IPS-11a (cell line): ENCODE data around the gene GRB7.
"Not testable (repeated sequence)": the region's sequence is repeated elsewhere in the genome, so short reads cannot be mapped to it uniquely, and the experiment has no call there.

ENCODE experiments used
- H3K4me3 ChIP-seq: one replicate; pipeline ENCODE4 v1.5.1; 2013; ENCODE audit warnings: low read depth, low read length, control low read depth

Gene GRB7

DNA sequence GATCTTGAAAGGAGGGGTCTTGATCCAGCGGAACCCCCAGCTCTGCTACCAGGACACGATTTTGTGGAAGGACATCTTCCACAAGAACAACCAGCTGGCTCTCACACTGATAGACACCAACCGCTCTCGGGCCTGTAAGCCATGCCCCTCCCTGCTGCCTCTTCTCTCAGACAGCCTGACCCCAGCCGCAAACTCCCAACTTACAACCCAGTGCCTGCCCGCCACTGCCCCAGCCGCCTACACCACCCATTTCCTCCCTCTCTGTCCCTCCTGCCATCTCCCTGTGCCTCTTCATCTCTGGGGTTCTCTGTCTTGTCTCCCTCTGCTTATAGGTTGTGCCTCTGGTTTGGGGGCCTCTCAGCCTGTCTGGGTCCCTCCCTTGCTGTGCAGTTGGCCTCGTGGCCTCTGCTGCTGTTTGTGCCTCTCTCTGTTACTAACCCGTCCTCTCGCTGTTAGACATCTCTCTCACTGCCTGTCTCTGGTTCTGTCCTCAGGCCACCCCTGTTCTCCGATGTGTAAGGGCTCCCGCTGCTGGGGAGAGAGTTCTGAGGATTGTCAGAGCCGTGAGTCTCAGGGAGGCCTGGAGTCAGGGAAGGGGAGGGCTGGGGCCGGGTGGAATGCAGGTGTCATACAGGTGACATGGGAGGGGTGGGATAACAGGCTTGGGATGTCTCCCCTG is 28.3 kb upstream of the GRB7 start:
- no peak overlapping the region for H3K4me3 ChIP-seq

DNA sequence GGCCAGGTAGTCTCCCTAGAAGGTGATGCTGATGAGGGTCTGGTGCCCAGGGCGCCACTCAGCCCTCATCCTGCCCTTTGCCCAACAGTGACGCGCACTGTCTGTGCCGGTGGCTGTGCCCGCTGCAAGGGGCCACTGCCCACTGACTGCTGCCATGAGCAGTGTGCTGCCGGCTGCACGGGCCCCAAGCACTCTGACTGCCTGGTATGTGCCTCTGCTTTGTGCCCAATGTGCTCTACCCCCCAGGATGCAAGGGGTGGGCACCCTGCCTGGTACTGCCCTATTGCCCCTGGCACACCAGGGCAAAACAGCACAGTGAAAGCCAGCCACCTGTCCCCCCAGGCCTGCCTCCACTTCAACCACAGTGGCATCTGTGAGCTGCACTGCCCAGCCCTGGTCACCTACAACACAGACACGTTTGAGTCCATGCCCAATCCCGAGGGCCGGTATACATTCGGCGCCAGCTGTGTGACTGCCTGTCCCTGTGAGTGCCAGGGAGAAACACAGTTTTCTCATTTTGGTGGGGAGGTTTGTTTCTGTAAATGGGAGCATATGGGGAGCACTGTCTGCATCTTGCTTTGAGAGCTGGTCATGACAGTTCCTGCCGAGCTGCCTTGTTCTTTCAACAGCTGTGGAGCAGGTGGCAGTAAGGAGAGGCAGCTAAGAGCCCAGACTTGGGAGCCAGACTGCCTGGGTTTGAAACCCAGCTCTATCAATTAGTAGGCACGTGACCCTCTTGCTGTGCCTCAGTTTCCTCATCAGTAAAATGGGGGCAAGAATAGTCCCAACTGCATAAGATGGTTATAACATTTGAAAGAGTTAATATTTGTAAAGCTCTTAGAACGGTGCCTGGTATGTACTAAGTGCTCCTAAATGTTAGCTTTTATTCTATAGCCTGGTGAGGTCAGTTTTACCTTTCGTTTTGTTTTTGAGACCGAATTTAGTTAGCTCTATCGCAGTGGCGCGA is 27.5 kb upstream of the GRB7 start:
- no peak overlapping the region for H3K4me3 ChIP-seq

DNA sequence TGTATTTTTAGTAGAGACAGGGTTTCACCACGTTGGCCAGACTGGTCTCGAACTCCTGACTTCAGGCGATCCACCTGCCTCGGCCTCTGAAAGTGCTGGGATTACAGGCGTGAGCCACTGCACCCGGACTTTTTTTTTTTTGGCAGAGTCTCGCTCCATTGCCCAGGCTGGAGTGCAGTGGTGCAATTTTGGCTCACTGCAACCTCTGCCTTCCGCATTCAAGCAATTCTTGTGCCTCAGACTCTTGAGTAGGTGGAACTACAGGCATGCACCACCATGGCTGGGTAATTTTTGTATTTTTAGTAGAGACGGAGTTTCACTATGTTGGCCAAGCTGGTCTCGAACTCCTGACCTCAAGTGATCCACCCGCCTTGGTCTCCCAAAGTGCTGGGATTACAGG is 26.7 kb upstream of the GRB7 start:
- H3K4me3 ChIP-seq: not testable (repeated sequence)

DNA sequence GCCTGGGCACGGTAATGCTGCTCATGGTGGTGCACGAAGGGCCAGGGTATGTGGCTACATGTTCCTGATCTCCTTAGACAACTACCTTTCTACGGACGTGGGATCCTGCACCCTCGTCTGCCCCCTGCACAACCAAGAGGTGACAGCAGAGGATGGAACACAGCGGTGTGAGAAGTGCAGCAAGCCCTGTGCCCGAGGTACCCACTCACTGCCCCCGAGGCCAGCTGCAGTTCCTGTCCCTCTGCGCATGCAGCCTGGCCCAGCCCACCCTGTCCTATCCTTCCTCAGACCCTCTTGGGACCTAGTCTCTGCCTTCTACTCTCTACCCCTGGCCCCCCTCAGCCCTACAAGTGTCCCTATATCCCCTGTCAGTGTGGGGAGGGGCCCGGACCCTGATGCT is 25.9 kb upstream of the GRB7 start:
- H3K4me3 ChIP-seq: no peak overlapping the region

DNA sequence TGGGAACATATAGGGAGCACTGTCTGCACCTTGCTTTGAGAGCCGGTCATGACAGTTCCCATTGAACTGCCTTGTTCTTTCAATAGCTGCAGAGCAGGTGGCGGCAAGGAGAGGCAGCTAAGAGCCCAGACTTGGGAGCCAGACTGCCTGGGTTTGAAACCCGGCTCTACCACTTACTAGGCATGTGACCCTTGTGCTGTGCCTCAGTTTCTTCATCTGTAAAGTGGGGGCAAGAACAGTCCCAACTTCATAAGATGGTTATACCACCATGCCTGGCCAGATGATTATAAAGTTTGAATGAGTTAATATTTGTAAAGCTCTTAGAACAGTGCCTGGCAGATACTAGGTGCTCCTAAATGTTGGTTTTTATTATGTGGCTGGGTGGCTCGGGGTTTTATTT is 23.5 kb upstream of the GRB7 start:
- H3K4me3 ChIP-seq: no peak overlapping the region

DNA sequence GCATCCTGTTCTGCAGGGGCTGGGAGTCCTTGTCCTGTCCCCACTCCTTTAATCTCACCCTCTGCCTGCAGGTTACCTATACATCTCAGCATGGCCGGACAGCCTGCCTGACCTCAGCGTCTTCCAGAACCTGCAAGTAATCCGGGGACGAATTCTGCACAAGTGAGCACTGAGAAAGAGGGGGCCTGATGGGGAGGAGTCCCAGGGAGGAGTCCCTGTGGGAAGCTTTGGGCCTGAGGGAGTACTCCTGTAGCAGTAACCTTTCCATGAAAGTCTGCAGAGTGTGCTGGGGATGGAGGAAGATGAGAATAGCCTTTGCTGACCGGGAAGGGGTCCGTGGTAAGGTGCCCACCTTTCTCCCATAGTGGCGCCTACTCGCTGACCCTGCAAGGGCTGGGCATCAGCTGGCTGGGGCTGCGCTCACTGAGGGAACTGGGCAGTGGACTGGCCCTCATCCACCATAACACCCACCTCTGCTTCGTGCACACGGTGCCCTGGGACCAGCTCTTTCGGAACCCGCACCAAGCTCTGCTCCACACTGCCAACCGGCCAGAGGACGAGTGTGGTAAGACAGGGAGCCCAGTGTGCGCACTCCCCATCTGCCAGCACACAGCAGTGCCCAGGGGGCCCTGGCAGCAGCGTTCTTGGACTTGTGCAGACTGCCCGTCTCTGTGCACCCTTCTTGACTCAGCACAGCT is 22.2 kb upstream of the GRB7 start:
- H3K4me3 ChIP-seq: no peak overlapping the region

DNA sequence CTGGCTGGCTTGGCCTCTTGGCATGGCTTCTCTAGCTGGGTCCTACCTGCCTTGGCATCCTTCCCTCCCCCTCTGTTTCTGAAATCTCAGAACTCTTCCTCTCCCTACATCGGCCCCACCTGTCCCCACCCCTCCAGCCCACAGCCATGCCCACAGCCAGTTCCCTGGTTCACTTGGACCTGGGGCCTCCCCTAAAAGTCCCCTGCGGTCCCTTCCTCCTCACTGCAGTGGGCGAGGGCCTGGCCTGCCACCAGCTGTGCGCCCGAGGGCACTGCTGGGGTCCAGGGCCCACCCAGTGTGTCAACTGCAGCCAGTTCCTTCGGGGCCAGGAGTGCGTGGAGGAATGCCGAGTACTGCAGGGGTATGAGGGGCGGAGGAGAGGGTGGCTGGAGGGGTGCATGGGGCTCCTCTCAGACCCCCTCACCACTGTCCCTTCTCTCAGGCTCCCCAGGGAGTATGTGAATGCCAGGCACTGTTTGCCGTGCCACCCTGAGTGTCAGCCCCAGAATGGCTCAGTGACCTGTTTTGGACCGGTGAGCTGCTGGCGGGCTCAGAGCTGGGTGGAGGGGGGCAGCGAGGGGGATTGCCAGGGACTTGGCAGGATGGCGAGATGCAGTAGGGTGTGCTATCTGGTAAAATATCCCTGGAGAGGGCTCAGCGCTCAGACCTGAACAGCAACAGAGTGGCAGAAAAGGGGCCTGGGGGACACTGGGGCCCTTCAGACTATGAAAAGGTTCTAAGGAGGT is 21.5 kb upstream of the GRB7 start:
- H3K4me3 ChIP-seq: no peak overlapping the region

DNA sequence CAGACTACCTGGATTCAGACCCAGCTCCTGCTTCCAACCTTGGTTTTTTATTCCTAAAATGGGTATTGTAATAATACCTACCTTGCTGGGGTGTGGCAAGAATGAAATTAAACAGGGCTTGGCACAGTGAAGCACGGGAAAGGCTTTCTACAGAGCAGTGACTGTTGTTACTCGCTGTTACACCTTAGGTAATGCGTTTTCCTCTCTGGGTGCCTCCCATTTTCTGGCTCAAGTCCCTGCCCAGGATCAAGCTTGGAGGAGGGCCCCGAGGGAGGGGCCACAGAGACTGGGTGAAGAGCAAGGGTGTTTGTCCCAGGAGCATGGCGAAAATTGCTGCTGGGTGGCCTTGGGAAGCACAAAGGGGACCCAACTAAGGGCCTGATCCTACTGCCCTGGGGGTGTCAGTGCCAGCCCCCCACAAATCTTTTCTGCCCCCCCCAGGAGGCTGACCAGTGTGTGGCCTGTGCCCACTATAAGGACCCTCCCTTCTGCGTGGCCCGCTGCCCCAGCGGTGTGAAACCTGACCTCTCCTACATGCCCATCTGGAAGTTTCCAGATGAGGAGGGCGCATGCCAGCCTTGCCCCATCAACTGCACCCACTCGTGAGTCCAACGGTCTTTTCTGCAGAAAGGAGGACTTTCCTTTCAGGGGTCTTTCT is 20.7 kb upstream of the GRB7 start:
- H3K4me3 ChIP-seq: no peak overlapping the region

DNA sequence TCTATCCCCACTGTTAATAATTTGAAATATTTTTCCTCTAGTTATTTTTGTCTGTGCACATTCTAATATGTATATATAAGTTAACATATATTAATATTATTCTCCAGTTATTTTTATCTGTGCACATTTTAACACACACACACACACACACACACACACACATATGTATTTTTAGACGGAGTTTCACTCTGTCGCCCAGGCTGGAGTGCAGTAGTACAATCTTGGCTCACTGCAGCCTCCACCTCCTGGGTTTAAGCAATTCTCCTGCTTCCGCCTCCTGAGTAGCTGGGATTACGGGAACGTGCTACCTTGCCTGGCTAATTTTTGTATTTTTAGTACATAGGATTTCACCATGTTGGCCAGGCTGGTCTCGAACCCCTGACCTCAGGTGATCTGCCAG is 20.1 kb upstream of the GRB7 start:
- H3K4me3 ChIP-seq: no peak overlapping the region

DNA sequence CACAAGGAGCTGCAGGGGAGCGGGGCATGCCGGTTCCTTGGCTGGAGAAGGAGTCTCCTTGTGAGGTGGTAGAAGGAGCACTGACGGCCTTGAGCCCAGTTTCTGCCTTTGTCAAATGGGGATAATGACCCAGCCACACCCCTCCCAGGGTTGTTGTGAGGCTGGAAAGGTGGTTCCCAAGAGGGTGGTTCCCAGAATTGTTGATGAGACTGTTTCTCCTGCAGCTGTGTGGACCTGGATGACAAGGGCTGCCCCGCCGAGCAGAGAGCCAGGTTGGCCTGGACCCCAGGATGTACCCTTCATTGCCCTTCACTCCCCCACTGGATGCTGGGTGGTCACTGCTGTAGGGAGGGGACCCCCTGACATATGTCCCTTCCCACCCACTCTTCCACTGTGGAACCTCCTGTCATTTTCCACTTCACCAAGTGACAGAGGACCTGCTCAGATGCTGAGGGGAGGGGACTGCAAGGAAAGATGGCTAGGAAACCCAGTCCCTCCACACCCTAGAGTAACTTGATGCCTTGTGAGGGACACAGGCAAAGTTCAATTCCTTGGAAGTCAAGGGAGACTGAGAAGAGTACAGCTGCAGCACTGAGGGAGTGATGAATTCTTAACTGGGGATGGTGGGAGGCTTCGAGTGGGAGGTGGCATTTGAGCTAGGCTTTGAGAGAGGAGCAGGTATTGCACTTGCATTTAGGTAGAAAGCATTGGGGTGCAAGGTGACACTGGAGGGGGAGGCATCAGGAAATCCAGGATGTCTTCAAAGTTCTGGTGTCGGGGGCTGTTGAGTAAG is 18.0 kb upstream of the GRB7 start:
- H3K4me3 ChIP-seq: no peak overlapping the region

DNA sequence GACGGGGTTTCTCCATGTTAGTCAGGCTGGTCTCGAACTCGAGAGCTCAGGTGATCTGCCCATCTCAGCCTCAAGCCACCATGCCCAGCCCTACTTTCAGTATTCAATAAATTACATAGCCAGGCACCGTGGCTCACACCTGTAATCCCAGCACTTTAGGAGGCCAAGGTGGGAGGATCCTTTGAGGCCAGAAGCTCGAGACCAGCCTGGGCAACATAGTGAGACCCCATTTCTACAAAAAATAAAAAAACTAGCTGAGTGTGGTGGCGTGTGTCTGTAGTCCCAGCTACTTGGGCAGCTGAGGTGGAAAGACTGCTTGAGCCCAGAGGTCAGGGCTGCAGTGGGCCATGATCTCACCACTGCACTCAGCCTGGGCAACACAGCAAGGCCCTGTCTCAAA is 15.6 kb upstream of the GRB7 start:
- no peak overlapping the region for H3K4me3 ChIP-seq

DNA sequence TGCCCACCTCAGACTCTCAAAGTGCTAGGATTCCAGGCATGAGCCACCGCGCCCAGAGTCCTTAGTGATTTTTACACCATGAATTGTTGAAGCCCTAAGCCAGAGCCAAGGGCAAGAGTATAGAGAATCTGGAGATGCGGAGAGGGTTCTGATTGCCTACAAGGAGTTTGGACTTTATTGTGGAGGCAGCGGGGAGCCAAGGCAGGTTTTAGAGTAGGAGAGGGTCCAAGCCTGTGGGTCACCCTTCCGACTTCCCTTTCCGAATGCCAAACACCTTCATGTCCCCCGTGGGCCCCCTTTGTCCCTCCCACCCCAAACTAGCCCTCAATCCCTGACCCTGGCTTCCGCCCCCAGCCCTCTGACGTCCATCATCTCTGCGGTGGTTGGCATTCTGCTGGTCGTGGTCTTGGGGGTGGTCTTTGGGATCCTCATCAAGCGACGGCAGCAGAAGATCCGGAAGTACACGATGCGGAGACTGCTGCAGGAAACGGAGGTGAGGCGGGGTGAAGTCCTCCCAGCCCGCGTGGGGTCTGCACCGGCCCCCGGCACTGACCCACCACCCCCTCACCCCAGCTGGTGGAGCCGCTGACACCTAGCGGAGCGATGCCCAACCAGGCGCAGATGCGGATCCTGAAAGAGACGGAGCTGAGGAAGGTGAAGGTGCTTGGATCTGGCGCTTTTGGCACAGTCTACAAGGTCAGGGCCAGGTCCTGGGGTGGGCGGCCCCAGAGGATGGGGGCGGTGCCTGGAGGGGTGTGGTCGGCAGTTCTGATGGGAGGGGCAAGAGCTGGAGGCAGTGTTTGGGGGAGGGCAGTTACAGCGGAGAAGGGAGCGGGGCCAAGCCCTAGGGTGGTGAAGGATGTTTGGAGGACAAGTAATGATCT is 14.5 kb upstream of the GRB7 start:
- H3K4me3 ChIP-seq: no peak overlapping the region

DNA sequence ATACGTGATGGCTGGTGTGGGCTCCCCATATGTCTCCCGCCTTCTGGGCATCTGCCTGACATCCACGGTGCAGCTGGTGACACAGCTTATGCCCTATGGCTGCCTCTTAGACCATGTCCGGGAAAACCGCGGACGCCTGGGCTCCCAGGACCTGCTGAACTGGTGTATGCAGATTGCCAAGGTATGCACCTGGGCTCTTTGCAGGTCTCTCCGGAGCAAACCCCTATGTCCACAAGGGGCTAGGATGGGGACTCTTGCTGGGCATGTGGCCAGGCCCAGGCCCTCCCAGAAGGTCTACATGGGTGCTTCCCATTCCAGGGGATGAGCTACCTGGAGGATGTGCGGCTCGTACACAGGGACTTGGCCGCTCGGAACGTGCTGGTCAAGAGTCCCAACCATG is 13.0 kb upstream of the GRB7 start:
- no peak overlapping the region for H3K4me3 ChIP-seq

DNA sequence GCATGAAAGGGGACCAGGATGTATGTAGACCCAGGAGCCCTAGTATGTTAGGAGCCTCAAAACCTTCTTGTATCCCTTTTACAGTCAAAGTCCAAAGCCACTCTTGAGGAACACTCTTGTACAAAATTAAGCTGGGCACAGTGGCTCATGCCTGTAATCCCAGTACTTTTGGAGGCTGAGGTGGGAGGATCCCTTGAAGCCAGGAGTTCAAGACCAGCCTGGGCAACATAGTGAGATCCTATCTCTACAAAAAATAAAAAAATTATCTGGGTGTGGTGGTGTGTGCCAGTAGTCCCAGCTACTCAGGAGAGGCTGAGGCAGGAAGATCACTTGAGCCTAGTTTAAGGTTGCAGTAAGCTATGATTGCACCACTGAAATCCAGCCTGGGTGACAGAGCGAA is 11.8 kb upstream of the GRB7 start:
- not testable (repeated sequence) for H3K4me3 ChIP-seq

DNA sequence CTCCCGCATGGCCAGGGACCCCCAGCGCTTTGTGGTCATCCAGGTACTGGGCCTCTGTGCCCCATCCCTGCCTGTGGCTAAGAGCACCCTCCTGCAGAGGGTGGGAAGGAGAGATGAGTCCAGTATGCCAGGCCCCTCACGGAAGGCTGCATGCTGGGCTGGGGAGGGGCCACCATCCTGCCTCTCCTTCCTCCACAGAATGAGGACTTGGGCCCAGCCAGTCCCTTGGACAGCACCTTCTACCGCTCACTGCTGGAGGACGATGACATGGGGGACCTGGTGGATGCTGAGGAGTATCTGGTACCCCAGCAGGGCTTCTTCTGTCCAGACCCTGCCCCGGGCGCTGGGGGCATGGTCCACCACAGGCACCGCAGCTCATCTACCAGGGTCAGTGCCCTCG is 11.1 kb upstream of the GRB7 start:
- no peak overlapping the region for H3K4me3 ChIP-seq

DNA sequence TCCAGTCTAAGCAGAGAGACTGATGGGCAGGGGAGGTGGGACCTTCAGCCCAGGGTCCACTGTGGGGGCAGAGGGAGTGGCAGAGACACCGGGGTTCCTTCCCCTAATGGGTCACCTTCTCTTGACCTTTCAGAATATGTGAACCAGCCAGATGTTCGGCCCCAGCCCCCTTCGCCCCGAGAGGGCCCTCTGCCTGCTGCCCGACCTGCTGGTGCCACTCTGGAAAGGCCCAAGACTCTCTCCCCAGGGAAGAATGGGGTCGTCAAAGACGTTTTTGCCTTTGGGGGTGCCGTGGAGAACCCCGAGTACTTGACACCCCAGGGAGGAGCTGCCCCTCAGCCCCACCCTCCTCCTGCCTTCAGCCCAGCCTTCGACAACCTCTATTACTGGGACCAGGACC is 10.2 kb upstream of the GRB7 start:
- no peak overlapping the region for H3K4me3 ChIP-seq

DNA sequence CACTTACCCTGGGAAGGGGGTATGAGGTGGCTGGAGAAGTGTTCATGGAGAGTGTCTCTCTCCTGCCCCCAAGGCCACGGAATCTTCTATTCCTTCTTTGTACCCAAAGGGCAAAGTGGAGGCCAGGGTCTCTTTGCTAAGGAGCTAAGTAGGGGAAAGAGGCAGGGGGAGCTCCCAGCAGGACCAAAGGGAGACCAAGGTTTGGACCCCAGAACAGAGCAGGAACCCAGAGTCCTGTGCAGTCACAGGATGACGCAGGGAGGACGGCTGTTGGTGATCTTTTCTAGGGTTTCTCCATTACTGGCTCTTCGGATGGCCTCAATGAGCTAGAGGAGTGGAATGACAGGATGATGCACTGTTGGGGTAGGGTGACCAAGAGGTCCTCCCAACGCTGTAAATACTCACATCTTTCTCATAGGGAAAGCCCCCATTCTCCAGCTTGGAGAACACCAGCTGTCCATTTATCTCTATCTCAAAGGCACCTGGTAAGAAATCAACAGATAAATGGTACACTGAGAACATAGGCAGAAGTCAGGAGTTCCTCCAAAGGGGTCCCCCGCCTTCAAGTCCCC is 8.4 kb upstream of the GRB7 start:
- peak overlapping the region; percentile 59 for H3K4me3 ChIP-seq

DNA sequence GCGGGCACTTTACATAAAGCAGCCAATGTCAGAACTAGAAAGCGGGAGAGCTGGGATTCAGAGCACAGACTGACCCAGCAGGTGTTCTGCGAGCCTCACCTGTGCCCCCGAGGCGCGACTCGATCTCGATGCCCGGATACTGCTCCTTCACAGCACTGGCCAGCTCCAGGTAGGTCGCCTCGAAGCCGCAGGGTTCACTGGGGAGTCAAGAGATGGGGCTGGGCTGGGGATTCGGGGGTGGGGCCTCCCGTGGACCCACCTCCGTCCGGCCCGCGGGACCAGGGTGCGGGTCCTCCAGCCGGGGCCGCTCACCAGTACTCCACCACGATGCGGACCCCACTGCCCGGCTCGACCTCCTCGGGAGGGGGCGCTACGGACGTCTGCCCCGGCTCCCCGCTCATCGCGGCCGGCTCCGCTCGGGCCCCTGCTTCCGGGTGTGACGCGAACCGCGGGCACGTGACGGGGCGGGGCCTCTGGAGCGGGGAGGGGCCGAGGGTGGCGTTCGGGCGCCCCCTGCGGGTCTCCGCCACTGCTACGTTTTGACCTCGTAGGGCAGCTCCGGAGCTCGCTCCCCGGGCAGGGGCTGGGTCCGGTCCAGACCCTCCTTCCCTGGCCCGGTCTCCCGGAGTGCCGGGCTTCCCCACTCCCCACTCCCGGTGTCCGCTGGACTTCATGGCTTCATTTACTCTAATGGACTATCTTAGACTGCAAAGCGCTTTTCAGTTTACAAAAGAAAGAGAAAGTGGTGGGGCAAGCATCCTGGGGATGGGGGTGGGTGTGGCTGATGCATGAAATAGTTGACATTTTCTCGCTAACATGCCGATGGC is 7.4 kb upstream of the GRB7 start, which contains the start of gene MIEN1:
Gene MIEN1, minus strand, starts transcription at position 438 of the 827 bp plus-strand sequence. Its CDS starts 37 bp downstream, at position 401.
- H3K4me3 ChIP-seq: peak within 1 kb of the TSS; percentile 59
